WI38 (cell line): ENCODE data around the gene RNF212.

Experiments used
- H3K4me3 ChIP-seq: 2 replicates; pipeline ENCODE4 v1.5.1; 2011; ENCODE audit warnings: low read depth, mild to moderate bottlenecking, control low read depth, low read length
- CTCF ChIP-seq: IDR thresholded peaks from 2 replicates; pipeline ENCODE4 v1.5.1; 2012; ENCODE audit warnings: low read depth, mild to moderate bottlenecking, control low read depth, low read length

The RNF212 gene

GRCh38 chr4:1113311-1114009, at the start of gene RNF212:
RNF212 (minus strand) TSS chr4:1113564; CDS start chr4:1113464, 100 bp downstream.
- no peak for TF ChIP-seq CTCF
- H3K4me3 ChIP-seq: no peak within 1 kb of the TSS

- no peak for TF ChIP-seq CTCF
Measured at GRCh38 chr4:1160351-1160750, 47.0 kb upstream of the RNF212 start.

GRCh38 chr4:1156069-1156468, 42.7 kb upstream of the RNF212 start:
- TF ChIP-seq CTCF: no peak
- no peak overlapping the region for H3K4me3 ChIP-seq

More at GRCh38 chr4:1160351-1160750, 47.0 kb upstream of the RNF212 start:
- H3K4me3 ChIP-seq: no peak overlapping the region

GRCh38 chr4:1155314-1155713, 42.0 kb upstream of the RNF212 start:
- H3K4me3 ChIP-seq: no peak overlapping the region
- TF ChIP-seq CTCF: no peak

GRCh38 chr4:1154523-1155182, 41.3 kb upstream of the RNF212 start:
- no peak for TF ChIP-seq CTCF
- no peak overlapping the region for H3K4me3 ChIP-seq

GRCh38 chr4:1154126-1154522, 40.8 kb upstream of the RNF212 start:
- no peak overlapping the region for H3K4me3 ChIP-seq
- no peak for TF ChIP-seq CTCF

GRCh38 chr4:1153567-1154090, 40.3 kb upstream of the RNF212 start:
- no peak for TF ChIP-seq CTCF
- no peak overlapping the region for H3K4me3 ChIP-seq
